ENCODE results near the gene CFAP69.

GRCh38 chr7:90238022-90238421 is 7.0 kb upstream of the CFAP69 start:
- TF ChIP-seq ESRRG (CRISPR knock-in tag; IDR thresholded peaks at IDR 0.05): no peak
- no peak for TF ChIP-seq PPARA (CRISPR knock-in tag; IDR thresholded peaks at IDR 0.05; ENCODE audit: borderline replicate concordance)
- TF ChIP-seq TCF4 (CRISPR knock-in tag; IDR thresholded peaks at IDR 0.05; ENCODE audit: borderline replicate concordance): no peak
- TF ChIP-seq TOX (CRISPR knock-in tag; IDR thresholded peaks at IDR 0.05; ENCODE audit: borderline replicate concordance): no peak
- TF ChIP-seq ZFP30 (CRISPR knock-in tag; IDR thresholded peaks at IDR 0.05): no peak
- no peak for TF ChIP-seq BACH2 (CRISPR knock-in tag; IDR thresholded peaks at IDR 0.05; ENCODE audit: borderline replicate concordance)
- TF ChIP-seq CREB5 (CRISPR knock-in tag; IDR thresholded peaks at IDR 0.05; ENCODE audit: low read depth): no peak
- TF ChIP-seq OSR1 (CRISPR knock-in tag; IDR thresholded peaks at IDR 0.05): no peak
- no peak for TF ChIP-seq PATZ1 (CRISPR knock-in tag; IDR thresholded peaks at IDR 0.05; ENCODE audit: borderline replicate concordance)
- TF ChIP-seq POU6F1 (CRISPR knock-in tag; IDR thresholded peaks at IDR 0.05; ENCODE audit: borderline replicate concordance, low read depth): no peak
- no peak for TF ChIP-seq ZNF8 (CRISPR knock-in tag; IDR thresholded peaks at IDR 0.05)
- no peak for TF ChIP-seq RARB (CRISPR knock-in tag; IDR thresholded peaks at IDR 0.05)
- TF ChIP-seq GLIS3 (CRISPR knock-in tag; IDR thresholded peaks at IDR 0.05): no peak

Measured in SK-N-SH treated with all-trans-retinoic acid at 6 μM for 48 hours (cell line).